Type B pancreatic cell (in vitro differentiated cells): ENCODE data around the gene RASSF8. TPM values are rescaled to one million over a fixed set of nuclear protein-coding genes. Genes with fewer than 3 reads are reported as not detected.

Experiments used
- DNase-seq: peaks from one replicate; pipeline ENCODE4 v3.0.0; 2021; ENCODE audit warnings: mixed read lengths; ENCODE audit not compliant: unreplicated experiment; ENCODE audit errors: extremely low spot score
- H3K27ac Mint-ChIP-seq: 2 replicates; pipeline ENCODE4 v1.8.0; 2021; ENCODE audit warnings: mild to moderate bottlenecking, mixed read lengths
- H3K27me3 Mint-ChIP-seq: 2 replicates; pipeline ENCODE4 v1.8.0; 2021; ENCODE audit warnings: mixed read lengths
- H3K36me3 Mint-ChIP-seq: 2 replicates; pipeline ENCODE4 v1.8.0; 2021; ENCODE audit warnings: mixed read lengths
- H3K4me1 Mint-ChIP-seq: one replicate; pipeline ENCODE4 v1.8.0; 2021; ENCODE audit warnings: mixed read lengths; ENCODE audit not compliant: unreplicated experiment
- H3K4me3 Mint-ChIP-seq: 2 replicates; pipeline ENCODE4 v1.8.0; 2021; ENCODE audit warnings: mild to moderate bottlenecking, mixed read lengths
- H3K9me3 Mint-ChIP-seq: 2 replicates; pipeline ENCODE4 v1.8.0; 2021; ENCODE audit warnings: mixed read lengths
- CTCF ChIP-seq: fragments of 200-600 bp; sonication (generic); conservative IDR thresholded peaks from 2 replicates; pipeline ENCODE4 v1.5.0; 2021; ENCODE audit warnings: antibody characterized with exemption, mild to moderate bottlenecking
- total RNA-seq: library from RNA; stranded (reverse); gene quantifications from 2 replicates; pipeline ENCODE4 v1.2.1, GENCODE V29; 2021; ENCODE audit warnings: low replicate concordance

Gene RASSF8
- total RNA-seq, 1 donor from 2014 or later, result 46.3 TPM

- peaks cover 10% of the 10 kb centered on the region for H3K9me3 Mint-ChIP-seq
- DNase-seq, result no peak
- no peak for TF ChIP-seq CTCF
- peaks cover 31% of the 10 kb centered on the region for H3K36me3 Mint-ChIP-seq
- peaks cover 4% of the 10 kb centered on the region for H3K4me1 Mint-ChIP-seq
- peak overlapping the region; percentile 55 for H3K27ac Mint-ChIP-seq
- peak overlapping the region; percentile 60 for H3K4me3 Mint-ChIP-seq
- no peaks in the 10 kb centered on the region for H3K27me3 Mint-ChIP-seq
Observed at GRCh38 chr12:26058818-26059217, 100.3 kb downstream of the RASSF8 start.

GRCh38 chr12:26062006-26062405 lies 103.5 kb downstream of the RASSF8 start:
- no peak for TF ChIP-seq CTCF
- H3K36me3 Mint-ChIP-seq, result peaks cover 38% of the 10 kb centered on the region
- H3K4me1 Mint-ChIP-seq, result peaks cover 4% of the 10 kb centered on the region
- no peak overlapping the region for H3K4me3 Mint-ChIP-seq
- no peaks in the 10 kb centered on the region for H3K27me3 Mint-ChIP-seq
- DNase-seq, result no peak
- H3K9me3 Mint-ChIP-seq, result peaks cover 10% of the 10 kb centered on the region
- H3K27ac Mint-ChIP-seq, result no peak overlapping the region

GRCh38 chr12:26062566-26062965 lies 104.1 kb downstream of the RASSF8 start:
- Mint-ChIP-seq H3K4me3 (no peak overlapping the region), H3K27ac (no peak overlapping the region), H3K27me3 (no peaks in the 10 kb centered on the region), H3K9me3 (peaks cover 10% of the 10 kb centered on the region), H3K4me1 (peaks cover 4% of the 10 kb centered on the region), H3K36me3 (peaks cover 43% of the 10 kb centered on the region)
- no peak for DNase-seq
- no peak for TF ChIP-seq CTCF

- Mint-ChIP-seq H3K36me3 (peaks cover 35% of the 10 kb centered on the region), H3K9me3 (no peaks in the 10 kb centered on the region), H3K27me3 (no peaks in the 10 kb centered on the region), H3K4me1 (no peaks in the 10 kb centered on the region), H3K4me3 (no peak overlapping the region), H3K27ac (no peak overlapping the region)
- DNase-seq, result no peak
- TF ChIP-seq CTCF, result no peak
Observed at GRCh38 chr12:26065451-26065850, 107.0 kb downstream of the RASSF8 start.

GRCh38 chr12:26068503-26068902 lies 110.0 kb downstream of the RASSF8 start:
- no peaks in the 10 kb centered on the region for H3K9me3 Mint-ChIP-seq
- H3K36me3 Mint-ChIP-seq, result peaks cover 40% of the 10 kb centered on the region
- H3K4me1 Mint-ChIP-seq, result no peaks in the 10 kb centered on the region
- no peak for TF ChIP-seq CTCF
- no peak for DNase-seq
- no peak overlapping the region for H3K27ac Mint-ChIP-seq
- H3K27me3 Mint-ChIP-seq, result no peaks in the 10 kb centered on the region
- H3K4me3 Mint-ChIP-seq, result no peak overlapping the region

GRCh38 chr12:26069796-26070195 lies 111.3 kb downstream of the RASSF8 start:
- Mint-ChIP-seq H3K36me3 (peaks cover 34% of the 10 kb centered on the region), H3K4me3 (no peak overlapping the region), H3K4me1 (no peaks in the 10 kb centered on the region), H3K9me3 (no peaks in the 10 kb centered on the region), H3K27me3 (no peaks in the 10 kb centered on the region), H3K27ac (no peak overlapping the region)
- no peak for DNase-seq
- no peak for TF ChIP-seq CTCF
